MM.1S (cell line): ENCODE measurements around the gene WSB2.
"Not testable (repeated sequence)": the region's sequence is repeated elsewhere in the genome, so short reads cannot be mapped to it uniquely, and the experiment has no call there.

Source experiments
- DNase-seq: peaks from one replicate; pipeline ENCODE4 v3.0.0-alpha.2; 2015
- H2AFZ ChIP-seq: fragments of 300-600 bp; sonication (generic); 2 replicates; pipeline ENCODE4 v1.6.0; 2016; ENCODE audit warnings: antibody characterized with exemption, low read length
- H3F3A ChIP-seq: fragments of 300-600 bp; sonication (generic); 2 replicates; pipeline ENCODE4 v1.6.1; 2016; ENCODE audit warnings: mild to moderate bottlenecking, antibody characterized with exemption, low read length, moderate library complexity, mixed read lengths; ENCODE audit not compliant: insufficient read depth
- H3K27ac ChIP-seq: fragments of 300-600 bp; sonication (generic); 2 replicates; pipeline ENCODE4 v1.5.1; 2016; ENCODE audit warnings: mild to moderate bottlenecking, low read length
- H3K27me3 ChIP-seq: fragments of 300-600 bp; sonication (generic); replicated peaks from 2 replicates; pipeline ENCODE4 v1.6.0; 2016; ENCODE audit warnings: low read length; ENCODE audit not compliant: insufficient read depth
- H3K36me3 ChIP-seq: fragments of 300-600 bp; sonication (generic); replicated peaks from 2 replicates; pipeline ENCODE4 v1.6.1; 2016; ENCODE audit warnings: mild to moderate bottlenecking, low read length, mixed read lengths; ENCODE audit not compliant: insufficient read depth
- H3K4me1 ChIP-seq: fragments of 300-600 bp; sonication (generic); 2 replicates; pipeline ENCODE4 v1.6.1; 2016; ENCODE audit warnings: low read length, mixed read lengths
- H3K4me2 ChIP-seq: fragments of 300-600 bp; sonication (generic); 2 replicates; pipeline ENCODE4 v1.6.0; 2016; ENCODE audit warnings: low read depth, low read length
- H3K4me3 ChIP-seq: fragments of 300-600 bp; sonication (generic); 2 replicates; pipeline ENCODE4 v1.5.1; 2016; ENCODE audit warnings: low read length, mixed read lengths
- H3K79me2 ChIP-seq: fragments of 300-600 bp; sonication (generic); 2 replicates; pipeline ENCODE4 v1.6.1; 2016; ENCODE audit warnings: mixed run types, low read length, mixed read lengths
- H3K9ac ChIP-seq: fragments of 300-600 bp; sonication (generic); 2 replicates; pipeline ENCODE4 v1.6.1; 2016; ENCODE audit warnings: low read length, mixed read lengths
- H3K9me2 ChIP-seq: fragments of 300-600 bp; sonication (generic); replicated peaks from 2 replicates; pipeline ENCODE4 v1.6.1; 2016; ENCODE audit warnings: mild to moderate bottlenecking, low read length, mixed read lengths; ENCODE audit not compliant: insufficient read depth
- H3K9me3 ChIP-seq: fragments of 300-600 bp; sonication (generic); replicated peaks from 2 replicates; pipeline ENCODE4 v1.6.1; 2016; ENCODE audit warnings: mild to moderate bottlenecking, low read length, mixed read lengths; ENCODE audit not compliant: insufficient read depth
- H4K20me1 ChIP-seq: fragments of 300-600 bp; sonication (generic); 2 replicates; pipeline ENCODE4 v1.6.1; 2016; ENCODE audit warnings: mild to moderate bottlenecking, low read length, moderate library complexity, mixed read lengths; ENCODE audit not compliant: insufficient read depth
- CTCF ChIP-seq: fragments of 300-600 bp; sonication (generic); IDR thresholded peaks from 2 replicates; pipeline ENCODE4 v1.5.1; 2016; ENCODE audit warnings: antibody characterized with exemption, low read length, mixed read lengths
- EZH2 ChIP-seq: fragments of 300-600 bp; sonication (generic); optimal IDR thresholded peaks from 2 replicates; pipeline ENCODE3; 2017; ENCODE audit warnings: low read depth, mild to moderate bottlenecking, antibody characterized with exemption, low read length, mixed read lengths
- EZH2phosphoT487 ChIP-seq: fragments of 300-600 bp; sonication (generic); IDR thresholded peaks from 2 replicates; pipeline ENCODE4 v1.6.1; 2018; ENCODE audit warnings: antibody characterized with exemption, low read length

The WSB2 gene

GRCh38 chr12:118023301-118023860 is 37.6 kb downstream of the WSB2 start:
- DNase-seq: no peak
- H3K9me2 ChIP-seq: no peaks in the 10 kb centered on the region
- H3K36me3 ChIP-seq: no peaks in the 10 kb centered on the region
- H3K27me3 ChIP-seq: no peaks in the 10 kb centered on the region
- H4K20me1 ChIP-seq: no peaks in the 10 kb centered on the region
- H3K9me3 ChIP-seq: no peaks in the 10 kb centered on the region
- TF ChIP-seq CTCF (no peak), EZH2phosphoT487 (no peak), EZH2 (no peak)
- H3K79me2 ChIP-seq: peaks cover under 1% of the 10 kb centered on the region; the same call in 1 of the 2 replicates
- no peaks in the 10 kb centered on the region for H3F3A ChIP-seq
- H2AFZ ChIP-seq: no peak overlapping the region
- H3K4me2 ChIP-seq: no peak overlapping the region
- H3K27ac ChIP-seq: no peak overlapping the region
- H3K4me1 ChIP-seq: no peaks in the 10 kb centered on the region
- no peak overlapping the region for H3K4me3 ChIP-seq
- H3K9ac ChIP-seq: no peak overlapping the region

GRCh38 chr12:118022728-118023109 is 38.3 kb downstream of the WSB2 start:
- Histone ChIP-seq H3K9ac (no peak overlapping the region), H3K27ac (no peak overlapping the region), H3K27me3 (no peaks in the 10 kb centered on the region), H3K79me2 (peaks cover 7% of the 10 kb centered on the region), H2AFZ (no peak overlapping the region), H3F3A (no peaks in the 10 kb centered on the region), H3K9me2 (no peaks in the 10 kb centered on the region), H4K20me1 (no peaks in the 10 kb centered on the region), H3K36me3 (no peaks in the 10 kb centered on the region), H3K4me2 (no peak overlapping the region), H3K4me1 (no peaks in the 10 kb centered on the region), H3K9me3 (no peaks in the 10 kb centered on the region), H3K4me3 (no peak overlapping the region)
- TF ChIP-seq EZH2phosphoT487 (no peak), CTCF (no peak)
- no peak for DNase-seq

- not testable (repeated sequence) for H3K4me2 ChIP-seq, H3K4me3 ChIP-seq
These were observed 38.8 kb downstream of the WSB2 start for GRCh38 chr12:118022097-118022727.

GRCh38 chr12:118020036-118020435 is 40.9 kb downstream of the WSB2 start:
- H4K20me1 ChIP-seq: no peaks in the 10 kb centered on the region
- no peaks in the 10 kb centered on the region for H3K36me3 ChIP-seq
- no peak overlapping the region for H3K27ac ChIP-seq
- no peaks in the 10 kb centered on the region for H3K9me3 ChIP-seq
- H3K4me3 ChIP-seq: no peak overlapping the region
- no peaks in the 10 kb centered on the region for H3F3A ChIP-seq
- no peak for DNase-seq
- no peak overlapping the region for H3K4me2 ChIP-seq
- no peaks in the 10 kb centered on the region for H3K9me2 ChIP-seq
- H2AFZ ChIP-seq: no peak overlapping the region
- no peaks in the 10 kb centered on the region for H3K4me1 ChIP-seq
- TF ChIP-seq EZH2phosphoT487 (no peak), CTCF (no peak), EZH2 (no peak)
- H3K79me2 ChIP-seq: peaks cover 18% of the 10 kb centered on the region
- H3K27me3 ChIP-seq: no peaks in the 10 kb centered on the region
- H3K9ac ChIP-seq: no peak overlapping the region

More at GRCh38 chr12:118022097-118022727, 38.8 kb downstream of the WSB2 start:
- H3K4me1 ChIP-seq, DNase-seq, H3K27me3 ChIP-seq, H3K9ac ChIP-seq, H3K9me3 ChIP-seq, H3F3A ChIP-seq, H4K20me1 ChIP-seq, H3K36me3 ChIP-seq, H2AFZ ChIP-seq, H3K27ac ChIP-seq, H3K9me2 ChIP-seq: not testable (repeated sequence)
- peaks cover 12% of the 10 kb centered on the region for H3K79me2 ChIP-seq
